Liver (tissue), 9 donors: Measurements from ENCODE around the gene NOL4L. TPM values are rescaled to one million over a fixed set of nuclear protein-coding genes. Genes with fewer than 3 reads are reported as not detected.

Experiments
- DNase-seq: peaks from one replicate; pipeline ENCODE4 v3.0.0-alpha.2; 2017; ENCODE audit warnings: low spot score
- H3K27ac ChIP-seq, 2 donors: one replicate each; pipeline ENCODE4 v1.7.0; 2013; ENCODE audit warnings: inconsistent platforms in 2 of 2, low read length in 2 of 2, control low read depth in 1 of 2, low read depth in 1 of 2, mild to moderate bottlenecking in 1 of 2
- H3K27me3 ChIP-seq, 4 donors: one replicate each; pipeline versions ENCODE4 v1.6.1 to v1.7.0; 2013; ENCODE audit warnings: low read length in 3 of 4, inconsistent platforms in 1 of 4, mild to moderate bottlenecking in 1 of 4, moderate library complexity in 1 of 4; ENCODE audit not compliant: control insufficient read depth in 4 of 4, insufficient read depth in 4 of 4
- H3K36me3 ChIP-seq, 4 donors: one replicate each; pipeline versions ENCODE4 v1.6.1 to v1.7.0; 2013; ENCODE audit warnings: low read length in 3 of 4, mild to moderate bottlenecking in 3 of 4, low read depth in 1 of 4, moderate library complexity in 1 of 4; ENCODE audit not compliant: control insufficient read depth in 4 of 4, insufficient read depth in 3 of 4
- H3K4me1 ChIP-seq, 4 donors: one replicate each; pipeline versions ENCODE4 v1.6.1 to v1.7.0; 2013; ENCODE audit warnings: low read length in 3 of 4, mild to moderate bottlenecking in 3 of 4, moderate library complexity in 1 of 4; ENCODE audit not compliant: control insufficient read depth in 4 of 4, insufficient read depth in 4 of 4
- H3K4me3 ChIP-seq, 3 donors: one replicate each; pipeline versions ENCODE4 v1.6.1 to v1.7.0; 2013; ENCODE audit warnings: low read length in 3 of 3, control low read depth in 1 of 3, low read depth in 1 of 3, mild to moderate bottlenecking in 1 of 3
- H3K9ac ChIP-seq, 2 donors: one replicate each; pipeline ENCODE4 v1.7.0; 2013; ENCODE audit warnings: low read length in 2 of 2, mild to moderate bottlenecking in 2 of 2, moderate library complexity in 2 of 2, control low read depth in 1 of 2, low read depth in 1 of 2
- H3K9me3 ChIP-seq, 4 donors: one replicate each; pipeline versions ENCODE4 v1.6.1 to v1.7.0; 2013; ENCODE audit warnings: low read length in 3 of 4; ENCODE audit not compliant: control insufficient read depth in 4 of 4
- ATF3 ChIP-seq: IDR thresholded peaks from 2 replicates; pipeline ENCODE4 v1.6.1; 2016; ENCODE audit warnings: antibody characterized with exemption
- EGR1 ChIP-seq, 2 donors: IDR thresholded peaks; 2 replicates each; pipeline ENCODE4 v1.6.1; 2016 to 2018; ENCODE audit warnings: antibody characterized with exemption in 2 of 2, low read depth in 2 of 2
- FOXA1 ChIP-seq: IDR thresholded peaks from 2 replicates; pipeline ENCODE4 v1.6.1; 2016; ENCODE audit warnings: antibody characterized with exemption
- FOXA2 ChIP-seq: IDR thresholded peaks from 2 replicates; pipeline ENCODE4 v1.6.1; 2016; ENCODE audit warnings: antibody characterized with exemption
- GABPA ChIP-seq, 2 donors: IDR thresholded peaks in 1 of 2; conservative IDR thresholded peaks in 1 of 2; 2 replicates each; pipeline ENCODE4 v1.6.1; 2016; ENCODE audit warnings: antibody characterized with exemption in 2 of 2, mild to moderate bottlenecking in 1 of 2, moderate library complexity in 1 of 2
- HNF4A ChIP-seq, 2 donors: conservative IDR thresholded peaks; 2 replicates each; pipeline ENCODE4 v1.6.1; 2016; ENCODE audit warnings: antibody characterized with exemption in 2 of 2, mild to moderate bottlenecking in 2 of 2
- HNF4G ChIP-seq: IDR thresholded peaks from 2 replicates; pipeline ENCODE4 v1.6.1; 2016; ENCODE audit warnings: antibody characterized with exemption
- MAX ChIP-seq: IDR thresholded peaks from 2 replicates; pipeline ENCODE4 v1.6.1; 2016; ENCODE audit warnings: antibody characterized with exemption
- NR2F2 ChIP-seq: IDR thresholded peaks from 2 replicates; pipeline ENCODE4 v1.6.1; 2016; ENCODE audit warnings: antibody characterized with exemption
- RAD21 ChIP-seq, 2 donors: IDR thresholded peaks; 2 replicates each; pipeline ENCODE4 v1.6.1; 2016; ENCODE audit warnings: antibody characterized with exemption in 2 of 2, mild to moderate bottlenecking in 2 of 2
- REST ChIP-seq: IDR thresholded peaks from 2 replicates; pipeline ENCODE4 v1.6.1; 2016; ENCODE audit warnings: antibody characterized with exemption, mild to moderate bottlenecking
- RXRA ChIP-seq, 2 donors: IDR thresholded peaks; 2 replicates each; pipeline ENCODE4 v1.6.1; 2017 to 2018; ENCODE audit warnings: antibody characterized with exemption in 2 of 2, mild to moderate bottlenecking in 1 of 2
- SP1 ChIP-seq: IDR thresholded peaks from 2 replicates; pipeline ENCODE4 v1.6.1; 2018; ENCODE audit warnings: antibody characterized with exemption, mild to moderate bottlenecking
- TAF1 ChIP-seq: conservative IDR thresholded peaks from 2 replicates; pipeline ENCODE4 v1.6.1; 2016; ENCODE audit warnings: antibody characterized with exemption, mild to moderate bottlenecking
- YY1 ChIP-seq: IDR thresholded peaks from 2 replicates; pipeline ENCODE4 v1.6.1; 2016; ENCODE audit warnings: antibody characterized with exemption, mild to moderate bottlenecking
- WGBS: extraction: QIAGEN DNeasy Blood & Tissue Kit; methylation state at CpG from one replicate; pipeline ENCODE4 v1.1.7; 2013; 5-methylcytosine and 5-hydroxymethylcytosine counted together
- polyA plus RNA-seq, 2 donors: library from polyadenylated mRNA; stranded (reverse) in 1 of 2; unstranded in 1 of 2; fragments of 200-250 nt in 1 of 2; fragments of >200 nt in 1 of 2; fragmentation: Nextera tagmentation in 1 of 2; extraction: Ambion mirVana in 1 of 2; gene quantifications; one replicate each; pipeline versions ENCODE4 v1.2.1 to v1.2.3, GENCODE V29; 2013 to 2015
- total RNA-seq, 2 donors: library from RNA; depleted of rRNA; stranded (reverse); fragments of >200 nt; gene quantifications; one replicate each; pipeline ENCODE4 v1.2.3, GENCODE V29; 2014
- TF ChIP-seq, protein P1 (sequence below): IDR thresholded peaks from 2 replicates; pipeline ENCODE4 v1.6.1; 2016; ENCODE audit warnings: antibody characterized with exemption
- TF ChIP-seq, protein P2 (sequence below): fragments of 150-350 bp; IDR thresholded peaks from 2 replicates; pipeline ENCODE4 v1.5.1; 2017; ENCODE audit warnings: improper control_type of control experiment, low read depth, low read length; ENCODE audit not compliant: missing input control
- donor health status: healthy.
- donor health status: healthy.
- donor health status: healthy.
- donor health status: healthy.
- donor health status: healthy.

The NOL4L gene
- total and polyA plus RNA-seq, 4 donors, result 2.2 to 6.8 (median 4.3) TPM

GRCh38 chr20:32474717-32474966 is 110.5 kb downstream of the NOL4L start:
- Histone ChIP-seq H3K27ac (peak overlapping the region; percentile 68 to 75), H3K4me1 (peaks cover 37 to 66% (median 50%) of the 10 kb centered on the region in 4 donors), H3K9me3 (no peaks in the 10 kb centered on the region), H3K36me3 (no peaks in the 10 kb centered on the region), H3K27me3 (no peaks in the 10 kb centered on the region), H3K4me3 (no peak overlapping the region), H3K9ac (no peak overlapping the region)
- TF ChIP-seq EGR1 (IDR thresholded peaks at IDR 0.05; ENCODE audit: low read depth in 2 of 2) (no peak), HNF4G (no peak), FOXA1 (no peak), FOXA2 (no peak), NR2F2 (no peak), RXRA (IDR thresholded peaks at IDR 0.05) (no peak), YY1 (no peak), ATF3 (no peak)
- TF ChIP-seq, protein P1, sequence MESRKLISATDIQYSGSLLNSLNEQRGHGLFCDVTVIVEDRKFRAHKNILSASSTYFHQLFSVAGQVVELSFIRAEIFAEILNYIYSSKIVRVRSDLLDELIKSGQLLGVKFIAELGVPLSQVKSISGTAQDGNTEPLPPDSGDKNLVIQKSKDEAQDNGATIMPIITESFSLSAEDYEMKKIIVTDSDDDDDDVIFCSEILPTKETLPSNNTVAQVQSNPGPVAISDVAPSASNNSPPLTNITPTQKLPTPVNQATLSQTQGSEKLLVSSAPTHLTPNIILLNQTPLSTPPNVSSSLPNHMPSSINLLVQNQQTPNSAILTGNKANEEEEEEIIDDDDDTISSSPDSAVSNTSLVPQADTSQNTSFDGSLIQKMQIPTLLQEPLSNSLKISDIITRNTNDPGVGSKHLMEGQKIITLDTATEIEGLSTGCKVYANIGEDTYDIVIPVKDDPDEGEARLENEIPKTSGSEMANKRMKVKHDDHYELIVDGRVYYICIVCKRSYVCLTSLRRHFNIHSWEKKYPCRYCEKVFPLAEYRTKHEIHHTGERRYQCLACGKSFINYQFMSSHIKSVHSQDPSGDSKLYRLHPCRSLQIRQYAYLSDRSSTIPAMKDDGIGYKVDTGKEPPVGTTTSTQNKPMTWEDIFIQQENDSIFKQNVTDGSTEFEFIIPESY, result no peak
- 55% methylated on average over 8 of the region's 8 CpGs for WGBS
- no peak for DNase-seq

DNA sequence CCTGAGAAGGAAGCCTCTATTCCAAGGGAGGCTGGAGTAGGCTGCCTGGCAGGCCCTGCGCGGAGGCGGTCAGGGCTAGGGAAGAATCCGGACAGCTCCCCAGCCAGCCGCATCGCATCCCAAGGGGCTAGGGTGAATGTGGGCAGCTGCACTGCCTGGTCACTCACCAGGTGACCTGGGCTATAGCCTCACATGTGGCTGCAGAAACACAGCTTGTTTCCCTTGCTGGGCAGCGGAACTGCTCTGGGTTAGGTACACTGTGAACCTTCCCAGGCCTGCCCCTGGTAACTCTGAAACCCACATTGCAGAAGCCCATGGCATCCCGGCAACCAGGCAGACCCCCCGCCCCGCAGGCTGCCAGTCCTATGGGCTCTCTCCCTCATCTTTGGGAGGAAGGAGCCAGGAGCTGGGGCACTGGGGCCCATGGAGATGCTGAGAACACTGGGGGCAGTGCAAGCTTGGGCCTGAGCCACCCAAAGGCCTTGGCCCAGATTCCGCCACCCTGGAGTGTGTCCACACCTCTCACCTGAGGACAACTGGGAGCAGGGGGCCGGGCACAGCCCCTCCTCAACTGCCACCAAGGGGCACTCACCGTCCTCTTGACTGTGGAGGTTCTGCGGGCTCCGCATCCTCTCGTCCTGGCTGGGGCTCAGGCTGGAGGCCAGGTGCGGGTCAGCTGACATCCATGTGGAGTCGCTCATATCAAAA is 111.0 kb downstream of the NOL4L start:
- Histone ChIP-seq H3K9me3 (no peaks in the 10 kb centered on the region), H3K9ac (no peak overlapping the region), H3K27me3 (no peaks in the 10 kb centered on the region), H3K4me1 (peaks cover 37 to 66% (median 48%) of the 10 kb centered on the region in 4 donors), H3K36me3 (no peaks in the 10 kb centered on the region), H3K4me3 (no peak overlapping the region), H3K27ac (peak overlapping the region; percentile 68 to 75)
- WGBS, result 74% methylated on average over 18 of the region's 18 CpGs
- no peak for TF ChIP-seq EGR1 (IDR thresholded peaks at IDR 0.05; ENCODE audit: low read depth in 2 of 2)
- TF ChIP-seq SP1, result no peak
- TF ChIP-seq GABPA (IDR thresholded peaks at IDR 0.05 in 1 of 2, conservative IDR thresholded peaks at IDR 0.05 in 1 of 2), result no peak
- no peak for TF ChIP-seq RAD21 (IDR thresholded peaks at IDR 0.05)
- no peak for TF ChIP-seq FOXA1
- TF ChIP-seq TAF1, result no peak
- TF ChIP-seq YY1, result no peak
- no peak for TF ChIP-seq REST
- no peak for TF ChIP-seq HNF4A (conservative IDR thresholded peaks at IDR 0.05)
- TF ChIP-seq, protein P1, result no peak
- TF ChIP-seq NR2F2, result no peak
- TF ChIP-seq FOXA2, result no peak
- TF ChIP-seq, protein P2, sequence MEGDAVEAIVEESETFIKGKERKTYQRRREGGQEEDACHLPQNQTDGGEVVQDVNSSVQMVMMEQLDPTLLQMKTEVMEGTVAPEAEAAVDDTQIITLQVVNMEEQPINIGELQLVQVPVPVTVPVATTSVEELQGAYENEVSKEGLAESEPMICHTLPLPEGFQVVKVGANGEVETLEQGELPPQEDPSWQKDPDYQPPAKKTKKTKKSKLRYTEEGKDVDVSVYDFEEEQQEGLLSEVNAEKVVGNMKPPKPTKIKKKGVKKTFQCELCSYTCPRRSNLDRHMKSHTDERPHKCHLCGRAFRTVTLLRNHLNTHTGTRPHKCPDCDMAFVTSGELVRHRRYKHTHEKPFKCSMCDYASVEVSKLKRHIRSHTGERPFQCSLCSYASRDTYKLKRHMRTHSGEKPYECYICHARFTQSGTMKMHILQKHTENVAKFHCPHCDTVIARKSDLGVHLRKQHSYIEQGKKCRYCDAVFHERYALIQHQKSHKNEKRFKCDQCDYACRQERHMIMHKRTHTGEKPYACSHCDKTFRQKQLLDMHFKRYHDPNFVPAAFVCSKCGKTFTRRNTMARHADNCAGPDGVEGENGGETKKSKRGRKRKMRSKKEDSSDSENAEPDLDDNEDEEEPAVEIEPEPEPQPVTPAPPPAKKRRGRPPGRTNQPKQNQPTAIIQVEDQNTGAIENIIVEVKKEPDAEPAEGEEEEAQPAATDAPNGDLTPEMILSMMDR, result no peak
- TF ChIP-seq RXRA (IDR thresholded peaks at IDR 0.05), result no peak
- no peak for TF ChIP-seq MAX
- DNase-seq, result no peak
